Activated CD4-positive, CD25-positive, alpha-beta regulatory T cell treated with anti-CD3 and anti-CD28 coated beads, Interleukin-2, amount 50 U/mL, for 24 hours (primary cell): ENCODE data around the gene GPALPP1.

Source experiments
- ATAC-seq, 2 donors: fragments of 150-1000 bp; cut with Tn5 transposase; one replicate each; pipeline ENCODE4 v1.10.0; 2021; ENCODE audit warnings: mild to moderate bottlenecking in 1 of 2, moderate library complexity in 1 of 2

GPALPP1 gene

GRCh38 chr13:45064889-45065288 lies 75.6 kb downstream of the GPALPP1 start:
- no peak for ATAC-seq

GRCh38 chr13:45068036-45069001 lies 79.0 kb downstream of the GPALPP1 start:
- no peak for ATAC-seq

- no peak for ATAC-seq
These were observed 84.5 kb downstream of the GPALPP1 start for GRCh38 chr13:45073809-45074208.

- no peak for ATAC-seq
These were observed 85.4 kb downstream of the GPALPP1 start for GRCh38 chr13:45074721-45075120.

GRCh38 chr13:45078003-45078402 lies 88.7 kb downstream of the GPALPP1 start:
- no peak for ATAC-seq
